ENCODE results near the gene PELI1.
"Not testable (repeated sequence)": the region's sequence is repeated elsewhere in the genome, so short reads cannot be mapped to it uniquely, and the experiment has no call there.

PELI1 gene

GRCh38 chr2:64124571-64124970 is 19.6 kb downstream of the PELI1 start:
- in situ Hi-C loops (cut with MboI; ENCODE audit: low sequenced_read_pairs), result no loop called here

- in situ Hi-C loops (cut with MboI; ENCODE audit: low sequenced_read_pairs), result no loop called here
Observed at GRCh38 chr2:64124168-64124567, 20.1 kb downstream of the PELI1 start.

- in situ Hi-C loops (cut with MboI; ENCODE audit: low sequenced_read_pairs), result no loop called here
Observed at GRCh38 chr2:64123740-64124139, 20.5 kb downstream of the PELI1 start.

GRCh38 chr2:64122358-64122757 is 21.9 kb downstream of the PELI1 start:
- in situ Hi-C loops (cut with MboI; ENCODE audit: low sequenced_read_pairs), result no loop called here

GRCh38 chr2:64120928-64121327 is 23.3 kb downstream of the PELI1 start:
- in situ Hi-C loops (cut with MboI; ENCODE audit: low sequenced_read_pairs), result no loop called here

GRCh38 chr2:64120008-64120407 is 24.2 kb downstream of the PELI1 start:
- in situ Hi-C loops (cut with MboI; ENCODE audit: low sequenced_read_pairs), result no loop called here

GRCh38 chr2:64119369-64119768 is 24.9 kb downstream of the PELI1 start:
- in situ Hi-C loops (cut with MboI; ENCODE audit: low sequenced_read_pairs), result no loop called here

- in situ Hi-C loops (cut with MboI; ENCODE audit: low sequenced_read_pairs), result no loop called here
Observed at GRCh38 chr2:64115808-64116598, 28.2 kb downstream of the PELI1 start.

GRCh38 chr2:64114912-64115277 is 29.3 kb downstream of the PELI1 start:
- in situ Hi-C loops (cut with MboI; ENCODE audit: low sequenced_read_pairs), result no loop called here

- in situ Hi-C loops (cut with MboI; ENCODE audit: low sequenced_read_pairs), result no loop called here
Observed at GRCh38 chr2:64114063-64114911, 29.9 kb downstream of the PELI1 start.

GRCh38 chr2:64112016-64112415 is 32.2 kb downstream of the PELI1 start:
- in situ Hi-C loops (cut with MboI; ENCODE audit: low sequenced_read_pairs), result no loop called here

- in situ Hi-C loops (cut with MboI; ENCODE audit: low sequenced_read_pairs), result no loop called here
Observed at GRCh38 chr2:64111426-64111825, 32.8 kb downstream of the PELI1 start.

GRCh38 chr2:64108666-64109241 is 35.5 kb downstream of the PELI1 start:
- in situ Hi-C loops (cut with MboI; ENCODE audit: low sequenced_read_pairs), result no loop called here

GRCh38 chr2:64106481-64106880 is 37.7 kb downstream of the PELI1 start:
- in situ Hi-C loops (cut with MboI; ENCODE audit: low sequenced_read_pairs), result no loop called here

GRCh38 chr2:64105670-64106461 is 38.4 kb downstream of the PELI1 start:
- in situ Hi-C loops (cut with MboI; ENCODE audit: low sequenced_read_pairs), result no loop called here

GRCh38 chr2:64104933-64105332 is 39.3 kb downstream of the PELI1 start:
- in situ Hi-C loops (cut with MboI; ENCODE audit: low sequenced_read_pairs), result no loop called here

- in situ Hi-C loops (cut with MboI; ENCODE audit: low sequenced_read_pairs), result not testable (repeated sequence)
Observed at GRCh38 chr2:64102736-64103135, 41.5 kb downstream of the PELI1 start.

- in situ Hi-C loops (cut with MboI; ENCODE audit: low sequenced_read_pairs), result no loop called here
Observed at GRCh38 chr2:64101141-64101591, 43.1 kb downstream of the PELI1 start.

- in situ Hi-C loops (cut with MboI; ENCODE audit: low sequenced_read_pairs), result not testable (repeated sequence)
Observed at GRCh38 chr2:64100584-64100983, 43.6 kb downstream of the PELI1 start.

GRCh38 chr2:64094663-64095382 is 49.4 kb downstream of the PELI1 start:
- in situ Hi-C loops (cut with MboI; ENCODE audit: low sequenced_read_pairs), result no loop called here
